Thyroid gland (tissue), 4 donors: ENCODE data around the gene DAB1. TPM values are rescaled to one million over a fixed set of nuclear protein-coding genes. Genes with fewer than 3 reads are reported as not detected.

Source experiments
- DNase-seq, 2 donors: peaks; one replicate each; pipeline ENCODE4 v3.0.0-alpha.2; 2019
- H3K27ac ChIP-seq, 3 donors: fragments of 200-600 bp; sonication (generic); 1 replicate in 2 of 3; 2 replicates in 1 of 3; pipeline ENCODE4 v1.5.1; 2016 to 2019; ENCODE audit warnings: mild to moderate bottlenecking in 1 of 3, moderate library complexity in 1 of 3
- H3K27me3 ChIP-seq: fragments of 200-600 bp; sonication (generic); one replicate; pipeline ENCODE4 v1.5.1; 2019
- H3K36me3 ChIP-seq, 2 donors: fragments of 200-600 bp; sonication (generic); one replicate each; pipeline ENCODE4 v1.5.1; 2016 to 2019
- H3K4me1 ChIP-seq, 2 donors: fragments of 200-600 bp; sonication (generic); one replicate each; pipeline ENCODE4 v1.5.1; 2017 to 2019
- H3K4me3 ChIP-seq, 3 donors: fragments of 200-600 bp; sonication (generic); replicated peaks in 1 of 3; 1 replicate in 2 of 3; 2 replicates in 1 of 3; pipeline ENCODE4 v1.5.1; 2016; ENCODE audit warnings: mild to moderate bottlenecking in 1 of 3
- H3K9me3 ChIP-seq: fragments of 200-600 bp; sonication (generic); one replicate; pipeline ENCODE4 v1.5.1; 2017
- POLR2A ChIP-seq, 2 donors: fragments of 450-650 bp; IDR thresholded peaks; one replicate each; pipeline ENCODE4 v1.6.1; 2017; ENCODE audit warnings: antibody characterized with exemption in 2 of 2, mild to moderate bottlenecking in 2 of 2, moderate library complexity in 1 of 2
- WGBS, 2 donors: methylation state at CpG; one replicate each; pipeline ENCODE4 v1.1.5; 2017; 5-methylcytosine and 5-hydroxymethylcytosine counted together
- intact Hi-C: fragments of 100-400 bp; cut with DNase I; formaldehyde crosslinking; loops from one replicate; pipeline ENCODE4 v1.15.1; 2023
- total RNA-seq, 4 donors: library from RNA; depleted of rRNA; stranded (reverse); fragments of >200 nt; gene quantifications; one replicate each; pipeline ENCODE4 v1.2.3, GENCODE V29; 2016
- TF ChIP-seq, protein P1 (sequence below), 6 experiments: fragments of 200-600 bp in 3 of 6; fragments of 450-650 bp in 3 of 6; sonication (generic) in 3 of 6; IDR thresholded peaks; one replicate each; pipeline ENCODE4 v1.5.1; 2016 to 2019; ENCODE audit warnings: antibody characterized with exemption in 6 of 6, mild to moderate bottlenecking in 2 of 6, inconsistent platforms in 1 of 6, moderate library complexity in 1 of 6

The DAB1 gene
- total RNA-seq, 4 donors from 2014 or later = under 0.01 to 0.83 (median 0.21) TPM

DNA sequence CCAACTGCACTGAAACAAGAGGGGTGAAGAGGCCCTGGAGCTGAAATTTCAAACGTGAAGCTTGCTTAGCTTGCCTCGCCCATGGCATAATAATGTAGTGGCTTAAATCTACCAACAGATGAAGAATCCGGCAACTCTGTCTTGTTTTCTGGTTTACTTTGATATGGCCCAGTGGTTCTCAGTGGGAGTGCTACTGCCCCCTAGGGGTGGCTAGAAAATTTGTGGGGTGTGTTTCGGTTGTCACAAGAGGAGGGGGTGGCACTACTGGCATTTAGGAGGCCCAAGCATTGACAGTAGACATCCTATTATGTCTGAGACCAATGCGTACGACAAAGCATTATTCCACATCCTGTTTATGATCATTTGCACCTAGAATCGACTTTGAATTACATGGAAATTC lies 406.1 kb downstream of the DAB1 start:
- TF ChIP-seq, protein P1, sequence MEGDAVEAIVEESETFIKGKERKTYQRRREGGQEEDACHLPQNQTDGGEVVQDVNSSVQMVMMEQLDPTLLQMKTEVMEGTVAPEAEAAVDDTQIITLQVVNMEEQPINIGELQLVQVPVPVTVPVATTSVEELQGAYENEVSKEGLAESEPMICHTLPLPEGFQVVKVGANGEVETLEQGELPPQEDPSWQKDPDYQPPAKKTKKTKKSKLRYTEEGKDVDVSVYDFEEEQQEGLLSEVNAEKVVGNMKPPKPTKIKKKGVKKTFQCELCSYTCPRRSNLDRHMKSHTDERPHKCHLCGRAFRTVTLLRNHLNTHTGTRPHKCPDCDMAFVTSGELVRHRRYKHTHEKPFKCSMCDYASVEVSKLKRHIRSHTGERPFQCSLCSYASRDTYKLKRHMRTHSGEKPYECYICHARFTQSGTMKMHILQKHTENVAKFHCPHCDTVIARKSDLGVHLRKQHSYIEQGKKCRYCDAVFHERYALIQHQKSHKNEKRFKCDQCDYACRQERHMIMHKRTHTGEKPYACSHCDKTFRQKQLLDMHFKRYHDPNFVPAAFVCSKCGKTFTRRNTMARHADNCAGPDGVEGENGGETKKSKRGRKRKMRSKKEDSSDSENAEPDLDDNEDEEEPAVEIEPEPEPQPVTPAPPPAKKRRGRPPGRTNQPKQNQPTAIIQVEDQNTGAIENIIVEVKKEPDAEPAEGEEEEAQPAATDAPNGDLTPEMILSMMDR (IDR thresholded peaks at IDR 0.05) = no peak
- TF ChIP-seq POLR2A (IDR thresholded peaks at IDR 0.05) = no peak
- 79 to 85% methylated on average over 7 of the region's 7 CpGs for WGBS, 2 donors
- Histone ChIP-seq H3K9me3 (no peaks in the 10 kb centered on the region), H3K27me3 (no peaks in the 10 kb centered on the region), H3K27ac (no peak overlapping the region), H3K4me1 (no peaks in the 10 kb centered on the region), H3K36me3 (no peaks in the 10 kb centered on the region), H3K4me3 (no peak overlapping the region)
- DNase-seq = no peak
- intact Hi-C loops = no loop called here

DNA sequence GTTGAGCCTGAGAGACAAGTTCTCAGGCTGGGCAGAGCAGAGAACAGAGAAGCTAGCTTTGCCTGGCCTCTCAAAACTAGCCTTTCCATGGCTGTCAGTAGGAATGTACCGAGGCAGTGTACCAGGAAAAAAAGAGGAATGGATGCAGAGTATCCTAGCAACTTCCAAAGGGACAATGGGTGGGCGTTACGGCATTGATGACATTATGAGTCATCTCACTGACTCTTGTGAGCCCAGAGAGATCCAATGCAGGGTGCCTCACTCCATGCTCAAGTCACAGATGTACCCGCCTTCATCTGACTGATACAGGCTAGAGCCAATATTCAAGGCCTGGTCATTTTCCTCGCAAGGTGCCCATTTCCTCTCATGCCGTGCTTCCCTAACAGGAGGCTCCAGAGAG lies 406.7 kb downstream of the DAB1 start:
- whole genome bisulfite sequencing, 2 donors = 88 to 92% methylated on average over 6 of the region's 6 CpGs
- no peaks in the 10 kb centered on the region for H3K4me1 ChIP-seq
- H3K27me3 ChIP-seq = no peaks in the 10 kb centered on the region
- no peak overlapping the region for H3K4me3 ChIP-seq
- H3K9me3 ChIP-seq = no peaks in the 10 kb centered on the region
- no peak for DNase-seq
- TF ChIP-seq, protein P1 (IDR thresholded peaks at IDR 0.05) = no peak
- no peak for TF ChIP-seq POLR2A (IDR thresholded peaks at IDR 0.05)
- intact Hi-C loops = no loop called here
- H3K36me3 ChIP-seq = no peaks in the 10 kb centered on the region
- no peak overlapping the region for H3K27ac ChIP-seq

DNA sequence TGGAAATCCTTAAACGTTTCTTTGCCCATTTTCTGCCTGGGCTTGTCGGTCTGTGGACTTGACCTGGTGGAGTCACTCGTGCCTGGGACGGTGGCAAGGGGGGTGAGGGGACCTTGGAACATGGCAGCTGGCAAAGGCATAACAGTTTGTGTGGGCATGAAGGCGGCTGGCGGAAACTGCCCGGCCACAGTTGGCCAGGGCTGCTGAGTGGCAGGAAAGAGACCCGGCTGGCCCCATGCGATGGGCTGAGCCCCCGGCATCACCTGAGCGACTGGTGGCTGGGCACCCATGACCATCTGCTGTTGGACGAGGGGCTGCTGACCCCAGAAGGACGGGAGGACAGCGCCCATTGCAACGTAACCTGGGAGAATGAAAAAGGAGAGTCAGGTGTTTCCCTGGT lies 408.8 kb downstream of the DAB1 start:
- Histone ChIP-seq H3K4me1 (no peaks in the 10 kb centered on the region), H3K27me3 (no peaks in the 10 kb centered on the region), H3K4me3 (no peak overlapping the region), H3K36me3 (no peaks in the 10 kb centered on the region), H3K9me3 (no peaks in the 10 kb centered on the region), H3K27ac (no peak overlapping the region)
- intact Hi-C loops = no loop called here
- WGBS, 2 donors = 90 to 94% methylated on average over 15 of the region's 15 CpGs
- TF ChIP-seq POLR2A (IDR thresholded peaks at IDR 0.05) = no peak
- TF ChIP-seq, protein P1 (IDR thresholded peaks at IDR 0.05) = no peak
- DNase-seq = no peak

DNA sequence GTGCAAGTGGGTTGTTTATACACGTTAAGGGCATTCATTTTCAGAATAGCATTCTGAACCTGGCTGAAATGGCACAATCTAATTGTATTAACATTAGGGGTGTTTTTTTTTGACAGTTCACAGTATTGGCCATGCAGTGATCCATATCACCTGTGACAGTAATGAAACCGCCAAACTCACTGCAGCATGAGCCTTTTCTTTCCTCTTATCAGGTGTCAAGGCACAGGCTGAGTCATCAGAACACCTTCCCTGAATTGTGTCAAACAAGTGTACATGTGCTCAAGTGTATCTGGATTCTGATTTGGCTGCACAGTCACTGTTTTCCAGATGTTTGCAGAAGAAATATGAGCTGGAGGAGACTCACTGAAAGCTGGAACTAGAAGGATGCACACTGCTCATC lies 410.3 kb downstream of the DAB1 start:
- no peak for DNase-seq
- 83 to 92% methylated on average over 2 of the region's 2 CpGs for WGBS, 2 donors

DNA sequence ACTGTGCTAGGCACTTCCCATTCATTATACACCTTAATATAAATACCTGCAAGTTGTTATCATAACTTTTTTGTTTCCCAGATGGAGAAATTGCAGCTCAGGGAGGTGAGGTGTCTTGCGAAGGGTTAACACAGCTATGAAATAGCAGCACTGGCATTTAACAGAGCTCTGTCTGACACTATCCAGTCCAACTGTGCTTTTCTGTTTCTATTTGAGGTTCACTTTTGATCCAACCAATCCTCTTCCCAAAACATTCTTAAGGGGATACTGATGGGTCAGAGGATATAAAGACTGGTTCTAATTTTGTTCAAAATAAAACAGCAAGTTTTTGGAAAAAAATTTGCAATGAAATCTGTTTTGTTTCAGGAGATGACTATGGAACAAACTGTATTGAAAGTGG lies 411.5 kb downstream of the DAB1 start:
- Histone ChIP-seq H3K9me3 (no peaks in the 10 kb centered on the region), H3K4me3 (no peak overlapping the region), H3K27me3 (no peaks in the 10 kb centered on the region), H3K27ac (no peak overlapping the region), H3K36me3 (no peaks in the 10 kb centered on the region), H3K4me1 (no peaks in the 10 kb centered on the region)
- no peak for DNase-seq
- intact Hi-C loops = no loop called here
- TF ChIP-seq POLR2A (IDR thresholded peaks at IDR 0.05) = no peak
- TF ChIP-seq, protein P1 (IDR thresholded peaks at IDR 0.05) = no peak
- WGBS, 2 donors = 81% methylated on average over 1 of the region's 1 CpG

More for the DNA sequence above, 410.3 kb downstream of the DAB1 start:
- H3K4me3 ChIP-seq = no peak overlapping the region
- TF ChIP-seq, protein P1 (IDR thresholded peaks at IDR 0.05) = no peak
- TF ChIP-seq POLR2A (IDR thresholded peaks at IDR 0.05) = no peak
- no peaks in the 10 kb centered on the region for H3K9me3 ChIP-seq
- intact Hi-C loops = no loop called here
- H3K27ac ChIP-seq = no peak overlapping the region
- H3K27me3 ChIP-seq = no peaks in the 10 kb centered on the region
- H3K4me1 ChIP-seq = no peaks in the 10 kb centered on the region
- no peaks in the 10 kb centered on the region for H3K36me3 ChIP-seq
